HUES6 (cell line): ENCODE results near the gene NUP42.
"Not testable (repeated sequence)": the region's sequence is repeated elsewhere in the genome, so short reads cannot be mapped to it uniquely, and the experiment has no call there.

Experiments
- H3K27ac ChIP-seq: 2 replicates; pipeline ENCODE4 v1.7.0; 2013; ENCODE audit warnings: low read depth, mild to moderate bottlenecking, low read length, inconsistent platforms
- H3K27me3 ChIP-seq: 2 replicates; pipeline ENCODE4 v1.6.1; 2013; ENCODE audit warnings: low read length; ENCODE audit not compliant: control insufficient read depth, insufficient read depth
- H3K36me3 ChIP-seq: 2 replicates; pipeline ENCODE4 v1.6.1; 2013; ENCODE audit warnings: low read length; ENCODE audit not compliant: control insufficient read depth, insufficient read depth
- H3K4me1 ChIP-seq: 2 replicates; pipeline ENCODE4 v1.6.1; 2013; ENCODE audit warnings: low read length; ENCODE audit not compliant: control insufficient read depth, insufficient read depth
- H3K4me3 ChIP-seq: 2 replicates; pipeline ENCODE4 v1.5.1; 2013; ENCODE audit warnings: low read depth, low read length
- H3K9ac ChIP-seq: one replicate; pipeline ENCODE4 v1.6.1; 2013; ENCODE audit warnings: mild to moderate bottlenecking, low read length
- H3K9me3 ChIP-seq: 2 replicates; pipeline ENCODE4 v1.6.1; 2013; ENCODE audit warnings: low read depth, low read length; ENCODE audit not compliant: control insufficient read depth, insufficient read depth

NUP42 gene

DNA sequence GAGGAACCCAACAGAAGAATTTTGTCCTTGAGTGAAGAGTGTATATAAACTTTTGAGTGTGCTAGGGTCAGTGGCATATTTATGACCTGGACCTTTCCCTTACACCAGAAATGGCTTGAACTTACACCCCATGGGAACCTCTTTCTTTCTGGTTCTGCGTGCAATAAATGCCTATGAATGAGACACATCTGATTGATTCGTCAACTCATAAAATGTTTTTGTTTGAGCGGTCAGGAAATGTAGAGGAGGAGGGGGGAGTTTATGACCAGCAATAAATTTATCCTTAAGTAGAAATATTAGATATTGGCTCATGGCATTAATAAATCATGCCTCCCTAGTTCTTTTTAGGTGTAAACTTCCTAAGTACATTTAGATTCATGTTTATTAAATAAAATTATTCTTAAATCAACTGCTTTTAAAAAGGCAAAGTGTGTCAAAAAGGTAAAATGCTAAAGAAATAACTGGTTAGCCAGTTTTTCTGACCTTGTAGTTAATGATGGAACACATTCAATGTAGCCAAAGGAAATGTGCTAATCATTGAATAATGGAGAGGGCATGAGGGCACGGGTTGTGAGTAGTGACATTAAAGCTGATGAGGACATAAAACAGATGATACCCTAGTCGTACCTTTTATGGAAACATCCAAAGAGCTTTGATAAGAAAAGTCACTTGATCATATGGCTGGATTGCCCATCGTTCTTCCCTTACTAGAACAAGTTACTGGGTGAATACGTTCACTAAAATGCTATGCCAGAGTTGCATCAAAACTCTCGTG lies 13.6 kb upstream of the NUP42 start:
- Histone ChIP-seq H3K27ac (no peak overlapping the region), H3K27me3 (no peaks in the 10 kb centered on the region), H3K4me1 (no peaks in the 10 kb centered on the region), H3K4me3 (no peak overlapping the region), H3K36me3 (peaks cover 13% of the 10 kb centered on the region), H3K9me3 (no peaks in the 10 kb centered on the region), H3K9ac (no peak overlapping the region)

- Histone ChIP-seq H3K27me3 (no peaks in the 10 kb centered on the region), H3K9ac (no peak overlapping the region), H3K36me3 (peaks cover 14% of the 10 kb centered on the region), H3K27ac (no peak overlapping the region), H3K4me1 (no peaks in the 10 kb centered on the region), H3K9me3 (no peaks in the 10 kb centered on the region), H3K4me3 (no peak overlapping the region)
Measured at GRCh38 chr7:23175938-23176337, 5.9 kb upstream of the NUP42 start.

DNA sequence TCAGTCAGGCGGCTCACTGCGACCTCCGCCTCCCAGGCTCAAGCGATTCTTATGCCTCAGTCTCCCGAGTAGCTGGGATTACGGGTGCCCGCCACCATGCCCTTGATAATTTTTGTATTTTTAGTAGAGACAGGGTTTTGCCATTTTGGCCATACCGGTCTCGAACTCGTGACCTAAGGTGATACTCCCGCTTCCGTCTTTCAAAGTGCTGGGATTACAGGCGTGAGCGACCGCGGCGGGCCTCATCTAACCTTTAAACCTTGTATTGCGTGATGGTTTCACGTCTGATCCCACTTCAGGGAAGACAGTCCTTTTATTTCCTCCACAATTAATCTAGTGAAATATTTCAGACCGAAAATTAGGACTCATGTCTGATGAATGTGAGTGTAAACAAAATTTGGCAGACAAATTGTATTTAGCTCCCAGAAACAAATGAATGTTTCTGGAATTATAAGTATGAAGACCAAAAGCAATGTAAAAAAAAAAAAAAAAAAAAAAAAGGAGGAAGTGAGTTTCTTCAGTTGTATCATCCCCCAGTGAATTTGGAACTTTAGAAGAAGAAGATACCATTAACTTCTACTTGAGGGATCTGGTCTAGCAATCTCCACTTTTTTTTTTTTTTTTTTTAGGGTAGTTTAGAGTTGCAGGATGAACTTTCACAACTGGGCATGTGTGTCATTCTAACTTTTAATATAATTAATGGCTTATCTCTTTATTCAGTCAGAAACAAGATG lies 1.6 kb downstream of the NUP42 start:
- Histone ChIP-seq H3K36me3 (peaks cover 33% of the 10 kb centered on the region), H3K9ac (peak overlapping the region; percentile 45), H3K4me1 (peaks cover 3% of the 10 kb centered on the region; the same call in 1 of the 2 replicates), H3K9me3 (no peaks in the 10 kb centered on the region), H3K27ac (no peak overlapping the region), H3K4me3 (peak overlapping the region; percentile 78), H3K27me3 (no peaks in the 10 kb centered on the region)

DNA sequence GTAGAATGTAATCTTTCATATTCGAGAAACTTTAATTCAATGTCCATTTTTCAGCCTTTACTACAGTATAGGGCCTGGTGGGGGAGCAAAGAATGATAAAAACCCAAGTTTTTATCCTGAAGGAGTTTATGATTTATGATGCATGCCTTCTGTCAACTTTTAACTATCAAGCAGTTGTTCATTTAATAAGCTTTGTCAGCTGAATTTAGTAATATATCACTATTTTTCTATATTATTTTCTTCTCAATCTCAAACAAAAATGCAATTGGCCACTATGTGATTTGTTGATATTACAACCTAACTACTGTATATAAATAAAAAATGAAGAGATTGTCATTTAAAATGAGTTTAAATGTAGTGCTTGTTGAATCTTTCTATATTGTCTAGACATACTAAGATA lies 2.4 kb downstream of the NUP42 start:
- Histone ChIP-seq H3K4me3 (no peak overlapping the region), H3K4me1 (peaks cover 3% of the 10 kb centered on the region; the same call in 1 of the 2 replicates), H3K27ac (no peak overlapping the region), H3K36me3 (peaks cover 42% of the 10 kb centered on the region), H3K9ac (no peak overlapping the region), H3K9me3 (no peaks in the 10 kb centered on the region), H3K27me3 (no peaks in the 10 kb centered on the region)

- H3K36me3 ChIP-seq: peaks cover 45% of the 10 kb centered on the region
- H3K4me3 ChIP-seq: no peak overlapping the region
- no peaks in the 10 kb centered on the region for H3K27me3 ChIP-seq
- peaks cover 3% of the 10 kb centered on the region; the same call in 1 of the 2 replicates for H3K4me1 ChIP-seq
- no peak overlapping the region for H3K27ac ChIP-seq
- no peak overlapping the region for H3K9ac ChIP-seq
- no peaks in the 10 kb centered on the region for H3K9me3 ChIP-seq
Measured at GRCh38 chr7:23184709-23185359, 3.0 kb downstream of the NUP42 start.

- H3K4me1 ChIP-seq: peaks cover 3% of the 10 kb centered on the region; the same call in 1 of the 2 replicates
- H3K27ac ChIP-seq: no peak overlapping the region
- no peaks in the 10 kb centered on the region for H3K27me3 ChIP-seq
- H3K9ac ChIP-seq: no peak overlapping the region
- H3K4me3 ChIP-seq: no peak overlapping the region
- peaks cover 55% of the 10 kb centered on the region for H3K36me3 ChIP-seq
- H3K9me3 ChIP-seq: no peaks in the 10 kb centered on the region
Measured at GRCh38 chr7:23185980-23186379, 4.1 kb downstream of the NUP42 start.

DNA sequence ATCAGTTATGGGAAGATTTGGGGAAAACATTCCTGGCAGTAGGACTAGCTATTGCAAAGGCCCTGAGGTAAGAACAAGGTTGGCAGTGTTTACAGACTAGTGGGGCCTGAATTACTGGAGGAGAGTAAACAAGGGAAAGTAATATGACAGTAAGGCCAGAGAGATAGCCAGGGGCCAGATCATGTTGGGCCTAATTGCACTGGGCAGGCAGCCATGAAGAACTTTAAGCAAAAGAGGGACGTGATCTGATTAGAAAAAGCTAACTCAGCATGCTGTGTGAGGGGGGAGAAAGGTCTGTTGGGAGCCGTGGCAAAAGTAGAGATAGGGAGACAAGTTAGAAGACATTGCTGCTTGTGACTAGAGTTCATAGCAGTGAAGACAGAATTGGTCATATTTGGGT lies 9.2 kb downstream of the NUP42 start:
- H3K9ac ChIP-seq: no peak overlapping the region
- no peaks in the 10 kb centered on the region for H3K9me3 ChIP-seq
- peaks cover 80% of the 10 kb centered on the region for H3K36me3 ChIP-seq
- H3K27ac ChIP-seq: no peak overlapping the region
- H3K4me3 ChIP-seq: no peak overlapping the region
- H3K27me3 ChIP-seq: no peaks in the 10 kb centered on the region
- no peaks in the 10 kb centered on the region for H3K4me1 ChIP-seq

DNA sequence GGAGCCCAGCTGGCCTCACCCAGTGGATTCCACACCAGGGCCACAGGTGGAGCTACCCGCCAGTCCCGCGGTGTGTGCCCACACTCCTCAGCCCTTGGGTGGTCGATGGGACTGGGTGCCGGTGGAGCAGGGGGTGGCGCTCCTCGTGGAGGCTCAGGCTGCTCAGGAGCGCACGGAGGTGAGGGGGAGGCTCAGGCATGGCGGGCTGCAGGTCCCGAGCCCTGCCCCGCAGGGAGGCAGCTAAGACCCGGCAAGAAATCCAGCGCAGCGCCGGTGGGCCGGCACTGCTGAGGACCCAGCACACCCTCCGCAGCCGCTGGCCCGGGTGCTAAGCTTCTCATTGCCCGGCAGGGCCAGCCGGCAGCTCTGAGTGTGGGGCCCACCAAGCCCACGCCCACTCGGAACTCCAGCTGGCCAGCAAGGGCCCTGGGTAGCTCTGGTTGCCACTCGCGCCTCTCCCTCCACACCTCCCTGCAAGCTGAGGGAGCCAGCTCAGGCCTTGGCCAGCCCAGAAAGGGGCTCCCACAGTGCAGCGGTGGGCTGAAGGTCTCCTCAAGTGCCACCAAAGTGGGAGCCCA lies 11.9 kb downstream of the NUP42 start:
- not testable (repeated sequence) for H3K27ac ChIP-seq, H3K4me3 ChIP-seq, H3K4me1 ChIP-seq, H3K9me3 ChIP-seq, H3K9ac ChIP-seq, H3K27me3 ChIP-seq
- H3K36me3 ChIP-seq: peaks cover 73% of the 10 kb centered on the region

GRCh38 chr7:23196306-23196705 lies 14.5 kb downstream of the NUP42 start:
- H3K27me3 ChIP-seq: no peaks in the 10 kb centered on the region
- H3K4me1 ChIP-seq: no peaks in the 10 kb centered on the region
- H3K9ac ChIP-seq: no peak overlapping the region
- H3K9me3 ChIP-seq: no peaks in the 10 kb centered on the region
- H3K36me3 ChIP-seq: peaks cover 77% of the 10 kb centered on the region
- no peak overlapping the region for H3K27ac ChIP-seq
- H3K4me3 ChIP-seq: no peak overlapping the region

- H3K36me3 ChIP-seq: peaks cover 67% of the 10 kb centered on the region
- not testable (repeated sequence) for H3K9me3 ChIP-seq, H3K4me3 ChIP-seq, H3K27me3 ChIP-seq, H3K9ac ChIP-seq, H3K27ac ChIP-seq, H3K4me1 ChIP-seq
Measured at GRCh38 chr7:23197745-23198144, 15.9 kb downstream of the NUP42 start.

GRCh38 chr7:23200331-23200730 lies 18.5 kb downstream of the NUP42 start:
- Histone ChIP-seq H3K36me3 (peaks cover 50% of the 10 kb centered on the region), H3K27me3 (no peaks in the 10 kb centered on the region), H3K9ac (no peak overlapping the region), H3K4me3 (no peak overlapping the region), H3K27ac (no peak overlapping the region), H3K4me1 (no peaks in the 10 kb centered on the region), H3K9me3 (no peaks in the 10 kb centered on the region)
